GM18861 (cell line): Measurements from ENCODE around the gene BTBD8.

Experiments used
- ATAC-seq: cut with Tn5 transposase; IDR thresholded peaks from one replicate; pipeline ENCODE4 v1.9.1; 2021; ENCODE audit not compliant: unreplicated experiment

BTBD8 gene

DNA sequence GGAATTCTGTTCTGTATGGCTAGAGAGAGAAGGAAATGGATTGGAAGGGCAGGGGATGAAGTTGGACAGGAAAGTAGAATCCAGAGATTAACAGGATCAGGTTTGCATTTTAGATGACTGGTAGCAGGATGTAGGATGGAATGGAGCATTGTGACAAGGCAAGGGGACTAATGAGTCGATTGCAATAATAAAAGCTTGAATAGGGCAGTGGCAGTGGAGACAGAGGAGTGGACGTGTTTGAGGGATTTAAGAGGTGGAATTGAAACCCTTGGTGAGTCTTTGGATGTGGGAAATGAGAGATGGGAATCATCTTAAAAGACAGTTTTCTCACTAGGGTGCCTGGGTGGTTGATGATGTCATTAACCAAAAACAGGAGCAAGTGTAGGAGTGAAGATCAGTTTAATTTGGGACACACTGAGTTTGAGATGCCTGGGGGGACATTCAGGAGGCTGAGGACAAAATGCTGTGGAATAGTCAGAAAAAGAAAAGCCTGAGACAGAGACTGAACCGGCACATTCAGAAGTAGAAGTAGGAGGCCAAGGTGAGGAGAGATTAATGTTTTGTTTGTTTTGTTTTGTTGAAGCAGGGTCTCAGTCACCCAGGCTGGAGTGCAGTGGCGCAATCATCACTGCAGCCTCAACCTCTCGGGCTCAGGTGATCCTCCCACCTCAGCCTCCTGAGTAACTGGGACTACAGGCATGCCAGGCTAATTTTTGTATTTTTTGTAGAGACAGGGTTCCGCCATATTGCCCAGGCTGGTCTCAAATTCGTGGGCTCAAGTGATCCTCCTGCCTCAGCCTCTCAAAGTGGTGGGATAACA, 108.5 kb downstream of the BTBD8 start:
- ATAC-seq = no peak

DNA sequence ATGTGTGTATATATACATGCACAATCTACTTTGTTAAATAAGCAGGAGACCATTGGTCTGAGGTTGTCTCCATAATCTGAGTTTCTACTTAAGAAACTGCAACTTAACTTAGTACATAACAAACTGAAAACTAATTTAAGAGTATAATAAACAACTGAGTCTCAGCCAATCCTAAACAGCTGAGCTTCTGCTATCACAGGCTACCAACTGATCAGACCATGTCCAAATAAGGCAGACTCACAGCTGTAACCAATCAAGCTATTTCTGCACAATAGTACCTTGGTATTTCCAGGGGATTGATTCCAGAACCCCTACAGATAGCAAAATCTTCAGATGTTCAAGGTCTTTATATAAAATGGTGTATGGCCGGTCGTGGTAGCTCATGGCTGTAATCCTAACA, 111.6 kb downstream of the BTBD8 start:
- no peak for ATAC-seq

DNA sequence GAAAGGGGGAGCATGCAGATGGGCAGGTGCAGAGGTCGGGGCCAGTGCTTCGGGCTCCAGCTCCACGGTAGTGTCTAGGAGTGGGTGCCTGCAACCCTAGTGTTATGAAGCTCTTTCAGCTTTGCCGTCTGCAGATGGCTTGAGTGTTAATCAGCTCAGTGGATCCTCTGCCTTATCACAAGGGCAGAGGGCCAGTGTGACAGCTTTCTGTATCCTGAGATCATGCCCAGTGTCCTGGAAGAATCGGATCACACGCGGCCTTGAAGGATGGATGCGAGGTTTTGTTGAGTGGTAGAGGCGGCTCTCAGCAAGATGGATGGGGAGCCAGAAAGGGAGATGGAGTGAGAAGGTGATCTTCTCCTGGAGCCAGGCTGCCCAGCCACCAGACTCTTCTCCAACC, 112.1 kb downstream of the BTBD8 start:
- no peak for ATAC-seq

DNA sequence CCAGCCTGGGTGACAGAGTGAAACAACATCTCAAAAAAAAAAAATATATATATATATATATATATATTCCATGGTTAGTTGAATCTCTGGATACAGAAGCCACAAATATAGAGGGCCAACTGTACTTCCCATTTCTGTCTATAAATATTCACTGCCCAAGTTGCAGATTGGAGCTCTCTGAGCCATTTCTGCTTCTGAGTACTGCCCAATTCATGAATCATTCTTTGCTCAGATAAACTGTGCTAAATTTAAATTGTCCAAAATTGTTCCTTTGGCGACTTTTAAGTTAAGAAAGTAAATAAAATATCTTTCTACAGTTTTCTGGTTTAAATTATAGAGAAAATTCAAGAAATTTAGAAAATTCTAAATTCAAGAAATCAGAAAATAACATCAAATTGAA, 114.4 kb downstream of the BTBD8 start:
- ATAC-seq = no peak

DNA sequence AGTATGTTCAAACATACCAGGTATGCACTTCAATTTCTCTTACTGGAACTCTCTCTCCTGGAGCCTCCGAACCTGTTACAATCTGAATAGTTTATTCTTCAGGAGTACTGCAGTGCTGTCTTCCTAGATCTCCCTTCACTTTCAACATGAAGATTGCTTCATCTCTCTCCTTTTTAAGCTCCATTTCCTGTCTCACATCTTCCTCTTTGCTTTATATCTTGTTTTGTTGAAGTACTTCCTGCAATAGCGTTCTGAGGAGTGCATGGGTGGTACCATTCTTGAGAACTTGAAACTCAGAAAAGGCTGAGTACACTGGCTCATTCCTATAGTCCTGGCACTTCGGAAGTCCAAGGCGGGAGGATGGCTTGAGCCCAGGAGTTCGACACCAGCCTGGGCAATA, 121.8 kb downstream of the BTBD8 start:
- no peak for ATAC-seq

DNA sequence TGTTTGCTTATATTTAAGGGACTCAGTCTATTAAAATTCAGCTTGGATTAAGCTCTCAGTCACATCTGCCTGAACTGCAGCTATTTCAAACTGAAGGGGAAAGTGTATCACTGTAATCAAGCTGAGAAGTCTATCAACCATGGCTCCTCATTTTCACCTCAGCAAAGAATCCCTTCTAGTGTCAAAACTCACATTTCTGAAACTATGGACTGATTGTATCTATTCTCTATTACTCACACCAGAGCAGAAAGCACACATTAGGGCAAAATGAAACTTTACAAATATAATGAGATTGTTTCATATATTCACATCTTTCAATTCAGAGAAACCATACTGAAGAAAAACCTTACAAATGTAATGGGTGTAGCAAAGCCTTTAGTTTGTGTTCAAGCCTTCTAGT, 123.0 kb downstream of the BTBD8 start:
- no peak for ATAC-seq

DNA sequence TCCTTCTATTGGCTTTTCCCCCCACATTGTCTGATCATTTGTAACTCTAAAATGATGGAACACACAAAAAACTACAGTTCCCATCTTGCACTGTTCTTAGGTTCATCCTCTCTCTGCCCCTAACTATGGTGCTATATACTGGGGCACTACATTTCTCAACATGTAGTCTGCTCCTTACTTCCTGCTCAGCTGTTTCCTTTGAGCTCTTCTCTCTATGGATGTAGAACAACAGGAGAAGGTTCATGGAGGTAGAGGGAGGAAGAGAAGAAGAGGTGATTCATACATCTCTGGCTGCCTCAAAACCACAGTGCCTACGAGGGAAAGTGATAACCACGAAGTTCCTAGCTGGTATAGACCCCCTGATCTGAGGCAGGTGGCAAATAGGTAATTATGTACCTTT, 130.6 kb downstream of the BTBD8 start:
- no peak for ATAC-seq

DNA sequence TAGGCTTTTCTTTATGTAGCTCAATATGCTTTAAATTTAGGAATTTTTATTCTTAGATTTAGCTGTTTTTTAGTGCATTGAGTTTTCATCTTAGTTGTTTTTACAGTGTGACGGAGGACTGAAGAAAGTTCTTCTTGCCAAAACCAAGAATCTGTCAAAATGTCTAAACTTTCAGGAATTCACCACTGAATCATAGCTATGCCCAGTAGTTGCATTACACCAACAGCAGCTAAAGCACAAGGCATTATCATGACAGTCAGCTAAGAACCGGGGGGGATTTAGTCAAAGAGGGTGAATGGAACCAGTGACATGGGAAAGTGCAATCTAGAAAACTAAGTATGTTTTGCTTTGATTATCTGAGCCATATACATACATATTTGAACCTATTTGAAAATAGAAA, 131.0 kb downstream of the BTBD8 start:
- no peak for ATAC-seq

DNA sequence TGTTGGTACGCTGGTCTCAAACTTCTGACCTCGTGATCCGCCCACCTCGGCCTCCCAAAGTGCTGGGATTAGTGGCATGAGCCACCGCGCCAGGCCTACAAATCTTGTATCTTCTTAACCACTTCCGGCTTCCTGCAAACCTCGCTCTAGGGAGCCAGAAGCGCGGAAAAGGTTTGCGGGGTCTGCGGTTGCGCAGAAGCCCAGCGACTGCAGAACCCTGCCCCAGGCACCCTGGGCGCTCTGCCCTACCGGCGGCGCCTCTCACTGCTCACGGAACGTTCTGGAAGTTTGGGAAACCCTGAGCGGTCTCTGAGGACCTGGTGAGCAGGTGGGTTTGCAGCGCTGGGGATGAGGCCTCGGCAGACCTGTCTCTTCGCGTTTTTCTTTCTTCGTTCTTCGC, 137.6 kb downstream of the BTBD8 start, which contains the start of gene C1orf146:
Gene C1orf146 (plus strand): TSS at position 195 of the 400 bp plus-strand sequence. CDS start 13,506 bp downstream, outside the sequence.
- ATAC-seq = no peak

DNA sequence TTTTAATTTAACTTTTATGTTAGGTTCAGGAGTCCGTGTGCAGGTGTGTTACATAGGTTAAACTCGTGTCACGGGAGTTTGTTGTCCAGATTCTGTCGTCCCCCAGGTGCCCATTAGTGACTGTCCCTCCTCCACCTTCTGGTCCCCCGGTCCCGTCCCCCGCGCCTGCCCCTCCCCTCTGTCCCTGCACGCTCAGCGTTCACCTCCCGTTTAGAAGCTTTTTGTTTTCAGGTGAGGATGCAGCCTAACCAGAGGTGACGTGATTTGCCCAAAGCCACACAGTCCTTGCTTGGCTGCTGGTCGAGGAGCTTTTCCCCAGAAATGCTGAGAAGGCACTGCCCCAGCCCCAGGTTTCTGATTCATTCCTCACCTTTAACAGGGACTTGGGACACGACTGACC, 138.4 kb downstream of the BTBD8 start:
- no peak for ATAC-seq

DNA sequence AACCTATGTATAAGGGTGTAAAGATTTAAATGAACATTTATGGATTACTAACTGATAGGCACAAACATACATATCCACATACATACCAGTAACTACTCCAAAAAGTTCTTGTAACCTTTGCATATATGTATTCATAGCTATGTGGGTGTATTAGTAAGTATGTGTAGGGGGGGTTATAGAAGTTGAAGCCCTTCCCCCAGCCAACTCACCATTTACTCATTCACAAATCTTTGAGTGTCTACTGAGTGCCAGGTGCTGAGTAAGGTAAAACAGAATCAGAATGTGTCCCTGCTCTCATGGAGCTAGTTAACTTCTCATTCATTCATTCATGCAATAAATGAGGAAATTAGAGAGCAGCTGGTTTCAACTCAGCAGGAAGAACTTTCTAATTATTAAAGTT, 138.9 kb downstream of the BTBD8 start:
- no peak for ATAC-seq

DNA sequence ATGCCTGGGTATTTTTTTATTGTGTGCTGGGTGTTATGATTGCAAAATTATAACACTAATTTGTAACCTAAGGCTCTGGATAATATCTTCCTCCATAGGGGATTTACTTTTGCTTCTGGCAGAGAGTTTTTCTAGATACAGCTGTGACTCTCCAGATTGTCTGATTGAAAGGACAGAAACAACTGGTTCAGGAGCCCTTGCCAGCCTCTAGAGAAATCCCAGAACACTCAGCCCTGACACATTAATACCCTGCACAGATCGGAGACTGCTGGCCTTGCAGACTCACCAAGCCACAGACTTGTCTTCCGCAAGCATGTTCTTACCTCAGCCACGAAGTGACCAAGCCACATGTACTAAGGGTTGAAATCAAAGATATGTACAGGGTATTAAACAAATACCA, 148.3 kb downstream of the BTBD8 start:
- ATAC-seq = no peak

DNA sequence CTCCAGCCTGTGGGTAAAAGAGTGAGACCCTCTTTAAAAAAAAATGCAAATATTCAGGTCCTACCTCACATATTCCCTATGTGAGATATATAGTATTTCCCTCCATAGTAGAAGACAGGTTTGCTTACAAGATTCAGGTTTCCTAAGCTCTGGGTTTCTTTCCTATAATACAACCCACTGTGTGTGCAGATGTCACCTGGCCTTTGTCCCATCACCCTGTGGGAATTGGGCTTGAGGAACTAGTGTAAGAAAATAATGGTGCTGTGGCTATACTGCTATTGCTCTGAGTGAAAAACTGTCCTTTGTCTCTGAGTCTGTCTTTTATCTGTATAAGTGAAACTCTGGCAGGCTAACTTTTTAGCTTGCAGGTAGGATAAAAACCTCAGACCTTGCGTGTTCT, 150.6 kb downstream of the BTBD8 start:
- no peak for ATAC-seq
